A549 (cell line): ENCODE measurements around the gene TMEM218. TPM values are rescaled to one million over a fixed set of nuclear protein-coding genes. Genes with fewer than 3 reads are reported as not detected.

Experiments used
- ATAC-seq, 2 experiments: fragments of 200-7000 bp in 1 of 2; fragments of >200 bp in 1 of 2; cut with Nextera tagmentation in 1 of 2; cut with Tn5 transposase in 1 of 2; 3 replicates each; pipeline versions ENCODE4 v1.8.0 to v1.9.1; 2018 to 2020; ENCODE audit warnings: mild to moderate bottlenecking in 1 of 2, moderate library complexity in 1 of 2
- CTCF ChIA-PET: fragments of 300-600 bp; sonication (Branson Sonifier 250); formaldehyde crosslinking; extraction: SDS; loops from one replicate; lab custom pipeline; 2021; ENCODE audit warnings: antibody characterized with exemption, inconsistent platforms; lab: Yijun Ruan, JAX
- POLR2A ChIA-PET: fragments of 350-600 bp; formaldehyde crosslinking; extraction: SDS; loops from one replicate; lab custom pipeline; 2021; ENCODE audit warnings: antibody characterized with exemption, inconsistent platforms; lab: Yijun Ruan, JAX
- DNase-seq, 2 experiments: peaks; one replicate each; pipeline versions ENCODE4 v3.0.0 to v3.0.0-alpha.2; 2011 to 2016; ENCODE audit warnings: low read depth in 1 of 2, low spot score in 1 of 2
- FAIRE-seq: peaks from 2 replicates; lab custom pipeline; 2011; peaks lifted over from hg19 to GRCh38; lab: Jason Lieb, UNC
- H3K27ac ChIP-seq, 2 experiments: fragments of >200 bp; sonication (Bioruptor Twin); formaldehyde crosslinking; 3 replicates each; pipeline ENCODE4 v1.5.1; 2016 to 2017
- H3K4me1 ChIP-seq: fragments of >200 bp; sonication (Bioruptor Twin); formaldehyde crosslinking; 3 replicates; pipeline ENCODE4 v1.6.1; 2016
- H3K4me2 ChIP-seq: fragments of >200 bp; sonication (Bioruptor Twin); formaldehyde crosslinking; 3 replicates; pipeline ENCODE4 v1.6.1; 2016
- H3K4me3 ChIP-seq: fragments of >200 bp; sonication (Bioruptor Twin); formaldehyde crosslinking; 3 replicates; pipeline ENCODE4 v1.5.1; 2016
- H3K9me3 ChIP-seq: fragments of >200 bp; sonication (Bioruptor Twin); formaldehyde crosslinking; 3 replicates; pipeline ENCODE4 v1.6.1; 2016
- ATOH8 ChIP-seq: fragments of 250-450 bp; sonication (Bioruptor Pico); IDR thresholded peaks from 2 replicates; pipeline ENCODE4 v1.5.0; 2020; ENCODE audit warnings: low read depth, mild to moderate bottlenecking, moderate library complexity
- BCL3 ChIP-seq: fragments of >200 bp; sonication (Bioruptor Twin); formaldehyde crosslinking; IDR thresholded peaks from 3 replicates; pipeline ENCODE4 v1.6.1; 2016
- BHLHE40 ChIP-seq: IDR thresholded peaks from 2 replicates; pipeline ENCODE4 v1.6.1; 2012; ENCODE audit warnings: low read depth, low read length, inconsistent platforms
- CBX8 ChIP-seq: fragments of 200-600 bp; sonication (generic); IDR thresholded peaks from 2 replicates; pipeline ENCODE4 v1.6.1; 2016
- CHD2 ChIP-seq: fragments of 150-350 bp; IDR thresholded peaks from 2 replicates; pipeline ENCODE4 v1.6.1; 2014; ENCODE audit warnings: low read length; ENCODE audit not compliant: partially characterized antibody
- CTCF ChIP-seq: fragments of >200 bp; sonication (Bioruptor Twin); formaldehyde crosslinking; IDR thresholded peaks from 3 replicates; pipeline ENCODE4 v1.5.1; 2016
- E2F6 ChIP-seq: IDR thresholded peaks from 2 replicates; pipeline ENCODE4 v1.6.1; 2012; ENCODE audit warnings: low read depth, borderline replicate concordance
- ELK1 ChIP-seq: fragments of 150-350 bp; IDR thresholded peaks from 2 replicates; pipeline ENCODE4 v1.6.1; 2014; ENCODE audit warnings: low read depth, mild to moderate bottlenecking, low read length
- FOXS1 ChIP-seq: fragments of 250-450 bp; sonication (Bioruptor Pico); IDR thresholded peaks from 2 replicates; pipeline ENCODE4 v1.5.0; 2020; ENCODE audit warnings: mild to moderate bottlenecking, moderate library complexity
- HES2 ChIP-seq: fragments of >200 bp; sonication (Bioruptor Twin); formaldehyde crosslinking; IDR thresholded peaks from 2 replicates; pipeline ENCODE4 v1.6.1; 2016
- HMGXB4 ChIP-seq: fragments of 250-450 bp; sonication (Bioruptor Pico); IDR thresholded peaks from 2 replicates; pipeline ENCODE4 v1.5.0; 2021; ENCODE audit warnings: mild to moderate bottlenecking, moderate library complexity, borderline replicate concordance
- HOXB13 ChIP-seq: fragments of 250-450 bp; sonication (Bioruptor Pico); IDR thresholded peaks from 2 replicates; pipeline ENCODE4 v1.5.0; 2020; ENCODE audit warnings: low read depth, mild to moderate bottlenecking, moderate library complexity
- KDM1A ChIP-seq: fragments of 200-600 bp; sonication (generic); IDR thresholded peaks from 2 replicates; pipeline ENCODE4 v1.6.1; 2016; ENCODE audit warnings: low read depth, mild to moderate bottlenecking
- MAFK ChIP-seq: fragments of 450-650 bp; IDR thresholded peaks from 2 replicates; pipeline ENCODE4 v1.6.1; 2014; ENCODE audit not compliant: partially characterized antibody
- MYC ChIP-seq: IDR thresholded peaks from 2 replicates; pipeline ENCODE4 v1.6.1; 2012; ENCODE audit warnings: mild to moderate bottlenecking, inconsistent platforms, low read length, improper control_type of control experiment, borderline replicate concordance
- NFE2L2 ChIP-seq: fragments of 150-350 bp; conservative IDR thresholded peaks from 2 replicates; pipeline ENCODE4 v1.6.1; 2014; ENCODE audit warnings: low read length
- POLR2A ChIP-seq: IDR thresholded peaks from 2 replicates; pipeline ENCODE4 v1.6.1; 2012; ENCODE audit warnings: mild to moderate bottlenecking, low read length
- RARB ChIP-seq: fragments of 250-450 bp; sonication (Bioruptor Pico); IDR thresholded peaks from 2 replicates; pipeline ENCODE4 v1.8.0; 2021; ENCODE audit warnings: mild to moderate bottlenecking, moderate library complexity
- SMC3 ChIP-seq: fragments of >200 bp; sonication (Bioruptor Twin); formaldehyde crosslinking; IDR thresholded peaks from 3 replicates; pipeline ENCODE4 v1.6.1; 2018; ENCODE audit warnings: inconsistent platforms
- TFCP2L1 ChIP-seq: fragments of 250-450 bp; sonication (Bioruptor Pico); IDR thresholded peaks from 2 replicates; pipeline ENCODE4 v1.5.0; 2021; ENCODE audit warnings: mild to moderate bottlenecking
- USF2 ChIP-seq: fragments of 450-650 bp; IDR thresholded peaks from 2 replicates; pipeline ENCODE4 v1.6.1; 2014; ENCODE audit warnings: antibody characterized with exemption
- ZC3H11A ChIP-seq: fragments of 450-650 bp; IDR thresholded peaks from 2 replicates; pipeline ENCODE4 v1.6.1; 2014; ENCODE audit warnings: antibody characterized with exemption, mild to moderate bottlenecking
- ZFP36 ChIP-seq: fragments of 450-650 bp; IDR thresholded peaks from 2 replicates; pipeline ENCODE4 v1.6.1; 2014; ENCODE audit warnings: borderline replicate concordance; ENCODE audit not compliant: partially characterized antibody
- ZNF302 ChIP-seq: fragments of 250-450 bp; sonication (Bioruptor Pico); IDR thresholded peaks from 2 replicates; pipeline ENCODE4 v1.9.0; 2021; ENCODE audit warnings: inconsistent platforms, mild to moderate bottlenecking, moderate library complexity
- ZSCAN20 ChIP-seq: fragments of 250-450 bp; sonication (Bioruptor Pico); IDR thresholded peaks from 2 replicates; pipeline ENCODE4 v1.8.0; 2022; ENCODE audit warnings: mild to moderate bottlenecking, moderate library complexity
- WGBS: methylation state at CpG from one replicate; pipeline ENCODE4 v1.1.6; 2017; ENCODE audit errors: missing lambda C conversion rate; 5-methylcytosine and 5-hydroxymethylcytosine counted together
- polyA plus RNA-seq, 4 experiments: library from polyadenylated mRNA; depleted of rRNA in 3 of 4; stranded (reverse); fragments of >200 nt; fragmentation: RNase III in 1 of 4; extraction: RNeasy Plus Mini Kit Qiagen cat#74134 plus additional on column Dnase treatment in 1 of 4; gene quantifications; 2 replicates in 3 of 4; 3 replicates in 1 of 4; pipeline ENCODE4 v1.2.3, GENCODE V29; 2011 to 2017

The TMEM218 gene
- polyA plus RNA-seq, 2 of the 4 experiments (the other 2 are of a cell fraction) = 29.1 to 34.6 TPM

GRCh38 chr11:125102510-125102909 is 8.9 kb downstream of the TMEM218 start (continued):
- TF ChIP-seq CTCF = no peak
- no peak for TF ChIP-seq CHD2
- TF ChIP-seq, all 56 proteins: peak for 0

- TF ChIP-seq RARB (CRISPR knock-in tag) (no peak), USF2 (no peak), ATOH8 (CRISPR knock-in tag) (no peak), HES2 (no peak), POLR2A (no peak), BHLHE40 (no peak), HOXB13 (CRISPR knock-in tag) (no peak), ZC3H11A (no peak), MYC (no peak), SMC3 (no peak), ELK1 (no peak), ZFP36 (no peak), TFCP2L1 (no peak), NFE2L2 (no peak), E2F6 (no peak), ZNF302 (CRISPR knock-in tag) (no peak), FOXS1 (CRISPR knock-in tag) (no peak), CBX8 (no peak), MAFK (no peak)
- TF ChIP-seq, all 56 proteins: peak for 0
- peaks cover 5% of the 10 kb centered on the region; the same call in 1 of the 3 replicates for H3K9me3 ChIP-seq
- no peak overlapping the region for H3K4me2 ChIP-seq
- ATAC-seq = no peak
- DNase-seq = no peak
- ChIA-PET POLR2A (no interaction called here), CTCF (interaction anchor here (0.8 kb wide), 2 partner anchors 11 to 40 kb away, joined by 3 to 5 read pairs; no protein-coding TSS in a partner anchor)
- no peak overlapping the region for H3K27ac ChIP-seq
- 94% methylated on average over 14 of the region's 19 CpGs for WGBS
- FAIRE-seq = no peak
- no peaks in the 10 kb centered on the region for H3K4me1 ChIP-seq
- no peak overlapping the region for H3K4me3 ChIP-seq
These were observed 9.4 kb downstream of the TMEM218 start for GRCh38 chr11:125102025-125102424.

- Histone ChIP-seq H3K27ac (no peak overlapping the region), H3K9me3 (peaks cover 4% of the 10 kb centered on the region; the same call in 1 of the 3 replicates), H3K4me2 (no peak overlapping the region), H3K4me3 (no peak overlapping the region), H3K4me1 (no peaks in the 10 kb centered on the region)
- DNase-seq = no peak
- ChIA-PET POLR2A (no interaction called here), CTCF (no interaction called here)
- no peak for TF ChIP-seq POLR2A
- TF ChIP-seq KDM1A = no peak
- TF ChIP-seq HMGXB4 = no peak
- TF ChIP-seq BCL3 = no peak
- no peak for TF ChIP-seq HES2
- TF ChIP-seq ZSCAN20 = no peak
- no peak for FAIRE-seq
- ATAC-seq = no peak
- 78% methylated on average over 3 of the region's 3 CpGs for WGBS
These were observed 9.8 kb downstream of the TMEM218 start for GRCh38 chr11:125101596-125101995.
